ENCODE measurements around the gene DPYSL5.

Gene DPYSL5

DNA sequence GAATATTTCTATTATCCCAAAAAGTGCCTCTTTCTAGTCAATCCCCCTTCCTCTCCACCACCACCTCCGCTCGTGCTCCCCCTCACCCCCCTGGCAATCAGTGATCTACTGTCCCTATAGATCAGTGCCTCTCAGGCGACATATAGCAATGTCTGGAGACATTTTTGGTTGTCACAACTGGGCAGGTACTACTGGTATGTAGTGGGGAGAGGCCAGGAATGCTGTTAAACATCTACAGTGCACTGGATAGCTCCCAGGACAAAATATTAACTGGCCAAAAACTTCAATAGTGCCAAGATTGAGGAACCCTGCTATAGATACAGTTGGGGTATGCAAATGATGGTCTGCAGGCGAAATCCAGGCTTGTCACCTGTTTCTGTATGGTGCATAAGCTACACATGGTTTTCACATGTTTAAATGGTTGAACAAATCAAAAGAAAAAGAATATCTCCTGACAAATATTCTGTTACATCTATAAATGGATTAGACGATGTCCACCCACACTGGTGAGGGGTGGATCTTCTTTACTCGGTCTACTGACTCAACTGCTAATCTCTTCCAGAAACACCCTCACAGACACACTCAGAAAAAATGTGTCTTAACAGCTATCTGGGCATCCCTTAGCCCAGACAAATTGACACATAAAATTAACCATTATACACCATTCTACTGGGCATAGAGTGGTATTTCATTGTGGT is 25.5 kb downstream of the DPYSL5 start:
- Histone ChIP-seq H3K36me3 (no peaks in the 10 kb centered on the region), H3K9me3 (no peaks in the 10 kb centered on the region), H3K4me3 (ENCODE audit: low read depth in 1 of 2, low read length in 1 of 2) (no peak overlapping the region), H3K4me1 (ENCODE audit: control insufficient read depth in 1 of 2, insufficient read depth in 1 of 2, low read depth in 1 of 2, low read length in 1 of 2) (no peaks in the 10 kb centered on the region), H3K27ac (no peak overlapping the region), H3K27me3 (peaks cover 25% of the 10 kb centered on the region)
- TF ChIP-seq, protein P1, sequence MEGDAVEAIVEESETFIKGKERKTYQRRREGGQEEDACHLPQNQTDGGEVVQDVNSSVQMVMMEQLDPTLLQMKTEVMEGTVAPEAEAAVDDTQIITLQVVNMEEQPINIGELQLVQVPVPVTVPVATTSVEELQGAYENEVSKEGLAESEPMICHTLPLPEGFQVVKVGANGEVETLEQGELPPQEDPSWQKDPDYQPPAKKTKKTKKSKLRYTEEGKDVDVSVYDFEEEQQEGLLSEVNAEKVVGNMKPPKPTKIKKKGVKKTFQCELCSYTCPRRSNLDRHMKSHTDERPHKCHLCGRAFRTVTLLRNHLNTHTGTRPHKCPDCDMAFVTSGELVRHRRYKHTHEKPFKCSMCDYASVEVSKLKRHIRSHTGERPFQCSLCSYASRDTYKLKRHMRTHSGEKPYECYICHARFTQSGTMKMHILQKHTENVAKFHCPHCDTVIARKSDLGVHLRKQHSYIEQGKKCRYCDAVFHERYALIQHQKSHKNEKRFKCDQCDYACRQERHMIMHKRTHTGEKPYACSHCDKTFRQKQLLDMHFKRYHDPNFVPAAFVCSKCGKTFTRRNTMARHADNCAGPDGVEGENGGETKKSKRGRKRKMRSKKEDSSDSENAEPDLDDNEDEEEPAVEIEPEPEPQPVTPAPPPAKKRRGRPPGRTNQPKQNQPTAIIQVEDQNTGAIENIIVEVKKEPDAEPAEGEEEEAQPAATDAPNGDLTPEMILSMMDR (IDR thresholded peaks at IDR 0.05) = no peak

DNA sequence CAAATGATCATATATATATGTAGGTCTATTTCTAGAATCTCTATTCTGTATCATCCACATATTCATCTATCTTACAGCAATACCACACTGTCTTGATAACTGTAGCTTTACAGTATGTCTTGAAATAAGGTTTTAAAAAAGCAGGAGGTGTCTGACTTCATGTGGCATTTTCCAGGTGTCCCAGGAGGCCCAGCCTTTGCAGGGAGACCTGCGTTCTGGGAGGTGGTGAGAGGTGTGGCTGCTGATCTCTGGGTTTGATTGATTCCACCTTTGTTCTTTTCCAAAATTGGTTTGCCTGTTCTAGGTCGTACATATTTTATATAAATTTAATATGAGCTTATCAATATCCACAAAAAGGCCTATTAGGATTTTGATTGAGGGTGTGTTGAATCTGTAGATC is 26.6 kb downstream of the DPYSL5 start:
- H3K9me3 ChIP-seq = no peaks in the 10 kb centered on the region
- H3K4me1 ChIP-seq (ENCODE audit: control insufficient read depth in 1 of 2, insufficient read depth in 1 of 2, low read depth in 1 of 2, low read length in 1 of 2) = no peaks in the 10 kb centered on the region
- H3K4me3 ChIP-seq (ENCODE audit: low read depth in 1 of 2, low read length in 1 of 2) = no peak overlapping the region
- H3K27me3 ChIP-seq = peaks cover 23% of the 10 kb centered on the region
- TF ChIP-seq, protein P1 (IDR thresholded peaks at IDR 0.05) = no peak
- H3K27ac ChIP-seq = no peak overlapping the region
- H3K36me3 ChIP-seq = no peaks in the 10 kb centered on the region

DNA sequence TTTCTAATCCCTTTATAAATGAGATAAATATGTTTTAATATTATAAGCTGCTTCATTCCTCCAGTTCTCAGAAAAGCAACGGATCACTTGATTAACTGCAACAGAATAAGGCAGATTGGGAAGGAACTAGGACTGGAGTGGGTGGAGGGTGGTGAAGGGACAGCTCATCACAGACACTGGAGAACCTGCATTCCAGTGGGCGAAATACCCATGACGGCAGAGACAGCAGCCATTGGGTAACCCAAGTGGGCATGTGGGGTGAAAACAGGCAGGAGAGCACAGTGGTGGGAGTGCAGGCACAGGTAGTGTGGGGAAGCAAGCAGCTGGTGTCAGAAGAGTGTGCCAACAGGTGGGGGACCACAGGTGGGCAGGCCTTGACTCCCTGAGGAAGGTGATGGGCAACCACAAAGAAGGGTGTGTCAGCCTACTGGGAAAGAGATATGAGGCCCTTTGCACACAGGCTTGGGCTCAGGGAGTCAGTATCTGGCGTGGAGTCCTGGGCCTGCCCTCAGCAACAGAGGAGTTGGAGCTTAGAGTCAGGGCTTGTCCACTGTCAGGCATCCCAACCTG is 27.2 kb downstream of the DPYSL5 start:
- TF ChIP-seq, protein P1 (IDR thresholded peaks at IDR 0.05) = no peak
- Histone ChIP-seq H3K27me3 (peaks cover 23% of the 10 kb centered on the region), H3K9me3 (no peaks in the 10 kb centered on the region), H3K4me3 (ENCODE audit: low read depth in 1 of 2, low read length in 1 of 2) (no peak overlapping the region), H3K27ac (no peak overlapping the region), H3K36me3 (no peaks in the 10 kb centered on the region), H3K4me1 (ENCODE audit: control insufficient read depth in 1 of 2, insufficient read depth in 1 of 2, low read depth in 1 of 2, low read length in 1 of 2) (no peaks in the 10 kb centered on the region)

DNA sequence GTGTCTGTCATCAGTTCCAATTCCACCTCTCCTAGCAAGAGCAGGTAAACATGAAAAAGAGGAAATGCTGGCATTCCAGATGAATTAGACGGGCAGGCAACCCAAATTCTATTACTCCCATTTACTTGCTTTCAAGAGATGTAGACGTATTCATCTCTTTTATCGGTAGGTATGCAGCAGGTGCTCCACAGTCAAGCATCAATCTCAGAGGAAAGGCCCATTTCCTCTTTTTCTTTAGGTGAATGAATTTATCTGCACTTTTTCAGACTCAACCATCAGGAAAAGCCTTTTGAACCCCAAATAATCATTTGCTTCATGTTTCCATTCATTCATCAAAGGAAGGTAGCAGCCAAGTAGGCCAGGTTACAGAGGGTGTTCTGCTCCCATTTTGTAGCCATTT is 27.9 kb downstream of the DPYSL5 start:
- Histone ChIP-seq H3K27ac (no peak overlapping the region), H3K36me3 (no peaks in the 10 kb centered on the region), H3K27me3 (peaks cover 23% of the 10 kb centered on the region), H3K4me3 (ENCODE audit: low read depth in 1 of 2, low read length in 1 of 2) (no peak overlapping the region), H3K4me1 (ENCODE audit: control insufficient read depth in 1 of 2, insufficient read depth in 1 of 2, low read depth in 1 of 2, low read length in 1 of 2) (no peaks in the 10 kb centered on the region), H3K9me3 (no peaks in the 10 kb centered on the region)
- TF ChIP-seq, protein P1 (IDR thresholded peaks at IDR 0.05) = no peak

DNA sequence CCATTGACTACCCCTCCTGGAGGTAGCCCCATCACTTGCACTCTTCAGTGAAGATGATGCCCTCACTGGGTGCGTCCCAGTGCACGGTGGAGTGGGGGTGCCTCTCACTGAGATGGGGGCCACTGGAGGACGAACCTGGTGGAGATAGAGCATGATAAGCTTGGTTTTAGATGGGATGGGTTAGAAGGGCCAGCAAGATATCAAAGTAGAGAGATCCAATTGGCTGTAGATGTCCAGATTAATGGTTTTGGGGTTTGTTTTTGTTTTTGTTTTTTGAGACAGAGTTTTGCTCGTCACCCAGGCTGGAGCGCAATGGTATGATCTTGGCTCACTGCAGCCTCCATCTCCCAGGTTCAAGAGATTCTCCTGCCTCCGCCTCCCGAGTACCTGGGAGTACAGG is 28.3 kb downstream of the DPYSL5 start:
- Histone ChIP-seq H3K36me3 (no peaks in the 10 kb centered on the region), H3K4me1 (ENCODE audit: control insufficient read depth in 1 of 2, insufficient read depth in 1 of 2, low read depth in 1 of 2, low read length in 1 of 2) (no peaks in the 10 kb centered on the region), H3K27ac (no peak overlapping the region), H3K9me3 (no peaks in the 10 kb centered on the region), H3K27me3 (peaks cover 23% of the 10 kb centered on the region), H3K4me3 (ENCODE audit: low read depth in 1 of 2, low read length in 1 of 2) (no peak overlapping the region)
- TF ChIP-seq, protein P1 (IDR thresholded peaks at IDR 0.05) = no peak

Measured in neutrophil (primary cell).